HCT116 (cell line): Measurements from ENCODE around the gene KLK15.

ENCODE experiments used
- EGR1 ChIP-seq: IDR thresholded peaks from 2 replicates; pipeline ENCODE4 v1.6.1; 2012; ENCODE audit warnings: low read depth
- ELF1 ChIP-seq: IDR thresholded peaks from 2 replicates; pipeline ENCODE4 v1.6.1; 2012; ENCODE audit warnings: low read depth, borderline replicate concordance
- EZH2 ChIP-seq: fragments of 200-600 bp; sonication (generic); IDR thresholded peaks from 2 replicates; pipeline ENCODE4 v1.6.1; 2017; ENCODE audit warnings: antibody characterized with exemption, mixed run types
- EZH2phosphoT487 ChIP-seq: fragments of 200-600 bp; IDR thresholded peaks from 2 replicates; pipeline ENCODE4 v1.6.1; 2018; ENCODE audit warnings: antibody characterized with exemption, borderline replicate concordance
- POLR2A ChIP-seq: IDR thresholded peaks from 2 replicates; pipeline ENCODE4 v1.7.0; 2011; ENCODE audit warnings: borderline replicate concordance; ENCODE audit not compliant: insufficient read depth, insufficient read length; ENCODE audit errors: extremely low read depth
- POLR2AphosphoS5 ChIP-seq: IDR thresholded peaks from 2 replicates; pipeline ENCODE4 v1.6.1; 2011; ENCODE audit warnings: mild to moderate bottlenecking, low read depth, low read length, moderate library complexity
- SP1 ChIP-seq: IDR thresholded peaks from 2 replicates; pipeline ENCODE4 v1.6.1; 2012; ENCODE audit warnings: low read depth
- YY1 ChIP-seq: IDR thresholded peaks from 2 replicates; pipeline ENCODE4 v1.6.1; 2011; ENCODE audit warnings: low read length, low read depth, moderate library complexity, mild to moderate bottlenecking; ENCODE audit not compliant: insufficient replicate concordance; ENCODE audit errors: extremely low read depth
- TF ChIP-seq, protein P1 (sequence below), 3 experiments: fragments of 200-600 bp in 1 of 3; sonication (generic) in 1 of 3; IDR thresholded peaks in 2 of 3; conservative IDR thresholded peaks in 1 of 3; 2 replicates each; pipeline ENCODE4 v1.5.1; 2012 to 2017; ENCODE audit warnings: low read depth in 2 of 3, low read length in 2 of 3, antibody characterized with exemption in 1 of 3, borderline replicate concordance in 1 of 3, control low read depth in 1 of 3, mild to moderate bottlenecking in 1 of 3, mixed read lengths in 1 of 3, mixed run types in 1 of 3, moderate library complexity in 1 of 3; ENCODE audit not compliant: insufficient read depth in 1 of 3
- TF ChIP-seq, protein P2 (sequence below): IDR thresholded peaks from 2 replicates; pipeline ENCODE4 v1.6.1; 2012; ENCODE audit warnings: low read depth
- TF ChIP-seq, protein P3 (sequence below): IDR thresholded peaks from 2 replicates; pipeline ENCODE4 v1.6.1; 2012
- TF ChIP-seq, protein P4 (sequence below): IDR thresholded peaks from 2 replicates; pipeline ENCODE4 v1.6.1; 2011; ENCODE audit warnings: mild to moderate bottlenecking, low read length, moderate library complexity; ENCODE audit not compliant: insufficient replicate concordance; ENCODE audit errors: extremely low read depth

DNA sequence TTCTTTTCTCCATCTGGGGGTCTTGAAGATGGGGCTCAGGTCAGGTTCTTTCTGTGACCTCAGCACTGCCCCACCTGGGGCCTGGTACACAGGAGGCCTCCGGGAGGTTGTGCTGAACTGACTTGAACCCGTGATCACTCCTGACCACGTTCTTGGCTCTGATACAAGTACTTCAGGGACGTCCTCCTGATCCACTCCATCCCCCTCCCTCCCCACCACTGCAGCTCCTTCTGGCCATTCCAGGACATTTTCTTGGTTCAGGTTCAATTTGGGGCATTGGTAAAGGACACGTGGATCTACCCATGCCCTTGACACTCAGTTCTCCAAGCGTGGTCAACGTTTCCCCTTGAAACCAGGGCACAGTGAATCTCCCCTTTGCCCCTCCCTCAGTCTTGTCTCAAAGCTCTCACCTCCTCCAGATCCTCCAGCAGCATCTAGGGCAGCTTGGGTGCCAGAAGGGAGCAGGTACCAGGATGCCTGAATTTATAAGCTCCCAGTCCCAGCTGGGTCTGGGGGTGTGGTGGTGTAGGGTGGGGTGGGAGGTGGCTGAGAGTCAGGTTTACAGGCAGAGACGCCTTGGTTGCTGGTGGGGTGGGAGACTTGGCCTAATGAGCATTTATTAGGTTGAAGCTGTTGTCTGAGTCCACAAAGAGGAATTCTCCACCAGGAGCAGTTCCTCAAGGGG is at the start of gene KLK15:
- no peak for TF ChIP-seq YY1
- no peak for TF ChIP-seq POLR2A
- TF ChIP-seq, protein P1, sequence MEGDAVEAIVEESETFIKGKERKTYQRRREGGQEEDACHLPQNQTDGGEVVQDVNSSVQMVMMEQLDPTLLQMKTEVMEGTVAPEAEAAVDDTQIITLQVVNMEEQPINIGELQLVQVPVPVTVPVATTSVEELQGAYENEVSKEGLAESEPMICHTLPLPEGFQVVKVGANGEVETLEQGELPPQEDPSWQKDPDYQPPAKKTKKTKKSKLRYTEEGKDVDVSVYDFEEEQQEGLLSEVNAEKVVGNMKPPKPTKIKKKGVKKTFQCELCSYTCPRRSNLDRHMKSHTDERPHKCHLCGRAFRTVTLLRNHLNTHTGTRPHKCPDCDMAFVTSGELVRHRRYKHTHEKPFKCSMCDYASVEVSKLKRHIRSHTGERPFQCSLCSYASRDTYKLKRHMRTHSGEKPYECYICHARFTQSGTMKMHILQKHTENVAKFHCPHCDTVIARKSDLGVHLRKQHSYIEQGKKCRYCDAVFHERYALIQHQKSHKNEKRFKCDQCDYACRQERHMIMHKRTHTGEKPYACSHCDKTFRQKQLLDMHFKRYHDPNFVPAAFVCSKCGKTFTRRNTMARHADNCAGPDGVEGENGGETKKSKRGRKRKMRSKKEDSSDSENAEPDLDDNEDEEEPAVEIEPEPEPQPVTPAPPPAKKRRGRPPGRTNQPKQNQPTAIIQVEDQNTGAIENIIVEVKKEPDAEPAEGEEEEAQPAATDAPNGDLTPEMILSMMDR (IDR thresholded peaks at IDR 0.05 in 2 of 3, conservative IDR thresholded peaks at IDR 0.05 in 1 of 3; ENCODE audit: borderline replicate concordance in 1 of 3, insufficient read depth in 1 of 3, low read depth in 2 of 3, low read length in 2 of 3) = no peak
- no peak for TF ChIP-seq POLR2AphosphoS5
- TF ChIP-seq, protein P2, sequence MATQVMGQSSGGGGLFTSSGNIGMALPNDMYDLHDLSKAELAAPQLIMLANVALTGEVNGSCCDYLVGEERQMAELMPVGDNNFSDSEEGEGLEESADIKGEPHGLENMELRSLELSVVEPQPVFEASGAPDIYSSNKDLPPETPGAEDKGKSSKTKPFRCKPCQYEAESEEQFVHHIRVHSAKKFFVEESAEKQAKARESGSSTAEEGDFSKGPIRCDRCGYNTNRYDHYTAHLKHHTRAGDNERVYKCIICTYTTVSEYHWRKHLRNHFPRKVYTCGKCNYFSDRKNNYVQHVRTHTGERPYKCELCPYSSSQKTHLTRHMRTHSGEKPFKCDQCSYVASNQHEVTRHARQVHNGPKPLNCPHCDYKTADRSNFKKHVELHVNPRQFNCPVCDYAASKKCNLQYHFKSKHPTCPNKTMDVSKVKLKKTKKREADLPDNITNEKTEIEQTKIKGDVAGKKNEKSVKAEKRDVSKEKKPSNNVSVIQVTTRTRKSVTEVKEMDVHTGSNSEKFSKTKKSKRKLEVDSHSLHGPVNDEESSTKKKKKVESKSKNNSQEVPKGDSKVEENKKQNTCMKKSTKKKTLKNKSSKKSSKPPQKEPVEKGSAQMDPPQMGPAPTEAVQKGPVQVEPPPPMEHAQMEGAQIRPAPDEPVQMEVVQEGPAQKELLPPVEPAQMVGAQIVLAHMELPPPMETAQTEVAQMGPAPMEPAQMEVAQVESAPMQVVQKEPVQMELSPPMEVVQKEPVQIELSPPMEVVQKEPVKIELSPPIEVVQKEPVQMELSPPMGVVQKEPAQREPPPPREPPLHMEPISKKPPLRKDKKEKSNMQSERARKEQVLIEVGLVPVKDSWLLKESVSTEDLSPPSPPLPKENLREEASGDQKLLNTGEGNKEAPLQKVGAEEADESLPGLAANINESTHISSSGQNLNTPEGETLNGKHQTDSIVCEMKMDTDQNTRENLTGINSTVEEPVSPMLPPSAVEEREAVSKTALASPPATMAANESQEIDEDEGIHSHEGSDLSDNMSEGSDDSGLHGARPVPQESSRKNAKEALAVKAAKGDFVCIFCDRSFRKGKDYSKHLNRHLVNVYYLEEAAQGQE = no peak
- TF ChIP-seq, protein P3, sequence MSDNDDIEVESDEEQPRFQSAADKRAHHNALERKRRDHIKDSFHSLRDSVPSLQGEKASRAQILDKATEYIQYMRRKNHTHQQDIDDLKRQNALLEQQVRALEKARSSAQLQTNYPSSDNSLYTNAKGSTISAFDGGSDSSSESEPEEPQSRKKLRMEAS = no peak
- TF ChIP-seq, protein P4, sequence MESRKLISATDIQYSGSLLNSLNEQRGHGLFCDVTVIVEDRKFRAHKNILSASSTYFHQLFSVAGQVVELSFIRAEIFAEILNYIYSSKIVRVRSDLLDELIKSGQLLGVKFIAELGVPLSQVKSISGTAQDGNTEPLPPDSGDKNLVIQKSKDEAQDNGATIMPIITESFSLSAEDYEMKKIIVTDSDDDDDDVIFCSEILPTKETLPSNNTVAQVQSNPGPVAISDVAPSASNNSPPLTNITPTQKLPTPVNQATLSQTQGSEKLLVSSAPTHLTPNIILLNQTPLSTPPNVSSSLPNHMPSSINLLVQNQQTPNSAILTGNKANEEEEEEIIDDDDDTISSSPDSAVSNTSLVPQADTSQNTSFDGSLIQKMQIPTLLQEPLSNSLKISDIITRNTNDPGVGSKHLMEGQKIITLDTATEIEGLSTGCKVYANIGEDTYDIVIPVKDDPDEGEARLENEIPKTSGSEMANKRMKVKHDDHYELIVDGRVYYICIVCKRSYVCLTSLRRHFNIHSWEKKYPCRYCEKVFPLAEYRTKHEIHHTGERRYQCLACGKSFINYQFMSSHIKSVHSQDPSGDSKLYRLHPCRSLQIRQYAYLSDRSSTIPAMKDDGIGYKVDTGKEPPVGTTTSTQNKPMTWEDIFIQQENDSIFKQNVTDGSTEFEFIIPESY = no peak
- TF ChIP-seq SP1 = no peak
- no peak for TF ChIP-seq EGR1
- TF ChIP-seq EZH2phosphoT487 = no peak
- no peak for TF ChIP-seq ELF1
- TF ChIP-seq EZH2 = no peak
